Body of pancreas (tissue), 4 donors: ENCODE data around the gene HNRNPL.
A peak's percentile ranks its signal among the peaks of the same experiment; 100 is the strongest.

Experiments
- POLR2A ChIP-seq, 3 donors: fragments of 450-650 bp; IDR thresholded peaks; one replicate each; pipeline ENCODE4 v1.6.1; 2016; ENCODE audit warnings: antibody characterized with exemption in 3 of 3, mild to moderate bottlenecking in 2 of 3
- TF ChIP-seq, protein P1 (sequence below), 7 experiments: fragments of 450-650 bp in 4 of 7; fragments of 200-600 bp in 3 of 7; sonication (generic) in 3 of 7; IDR thresholded peaks; one replicate each; pipeline ENCODE4 v1.5.1; 2016 to 2019; ENCODE audit warnings: antibody characterized with exemption in 7 of 7

- TF ChIP-seq, protein P1, sequence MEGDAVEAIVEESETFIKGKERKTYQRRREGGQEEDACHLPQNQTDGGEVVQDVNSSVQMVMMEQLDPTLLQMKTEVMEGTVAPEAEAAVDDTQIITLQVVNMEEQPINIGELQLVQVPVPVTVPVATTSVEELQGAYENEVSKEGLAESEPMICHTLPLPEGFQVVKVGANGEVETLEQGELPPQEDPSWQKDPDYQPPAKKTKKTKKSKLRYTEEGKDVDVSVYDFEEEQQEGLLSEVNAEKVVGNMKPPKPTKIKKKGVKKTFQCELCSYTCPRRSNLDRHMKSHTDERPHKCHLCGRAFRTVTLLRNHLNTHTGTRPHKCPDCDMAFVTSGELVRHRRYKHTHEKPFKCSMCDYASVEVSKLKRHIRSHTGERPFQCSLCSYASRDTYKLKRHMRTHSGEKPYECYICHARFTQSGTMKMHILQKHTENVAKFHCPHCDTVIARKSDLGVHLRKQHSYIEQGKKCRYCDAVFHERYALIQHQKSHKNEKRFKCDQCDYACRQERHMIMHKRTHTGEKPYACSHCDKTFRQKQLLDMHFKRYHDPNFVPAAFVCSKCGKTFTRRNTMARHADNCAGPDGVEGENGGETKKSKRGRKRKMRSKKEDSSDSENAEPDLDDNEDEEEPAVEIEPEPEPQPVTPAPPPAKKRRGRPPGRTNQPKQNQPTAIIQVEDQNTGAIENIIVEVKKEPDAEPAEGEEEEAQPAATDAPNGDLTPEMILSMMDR (IDR thresholded peaks at IDR 0.05): peak; percentile 80 to 98 (median 90)
- peak in 1 of 3 donors; percentile 33 for TF ChIP-seq POLR2A (IDR thresholded peaks at IDR 0.05)
Observed at GRCh38 chr19:38869836-38870607, 20.2 kb upstream of the HNRNPL start.
